ENCODE measurements around the gene WBP2.
"Not testable (repeated sequence)": the region's sequence is repeated elsewhere in the genome, so short reads cannot be mapped to it uniquely, and the experiment has no call there.

The WBP2 gene

DNA sequence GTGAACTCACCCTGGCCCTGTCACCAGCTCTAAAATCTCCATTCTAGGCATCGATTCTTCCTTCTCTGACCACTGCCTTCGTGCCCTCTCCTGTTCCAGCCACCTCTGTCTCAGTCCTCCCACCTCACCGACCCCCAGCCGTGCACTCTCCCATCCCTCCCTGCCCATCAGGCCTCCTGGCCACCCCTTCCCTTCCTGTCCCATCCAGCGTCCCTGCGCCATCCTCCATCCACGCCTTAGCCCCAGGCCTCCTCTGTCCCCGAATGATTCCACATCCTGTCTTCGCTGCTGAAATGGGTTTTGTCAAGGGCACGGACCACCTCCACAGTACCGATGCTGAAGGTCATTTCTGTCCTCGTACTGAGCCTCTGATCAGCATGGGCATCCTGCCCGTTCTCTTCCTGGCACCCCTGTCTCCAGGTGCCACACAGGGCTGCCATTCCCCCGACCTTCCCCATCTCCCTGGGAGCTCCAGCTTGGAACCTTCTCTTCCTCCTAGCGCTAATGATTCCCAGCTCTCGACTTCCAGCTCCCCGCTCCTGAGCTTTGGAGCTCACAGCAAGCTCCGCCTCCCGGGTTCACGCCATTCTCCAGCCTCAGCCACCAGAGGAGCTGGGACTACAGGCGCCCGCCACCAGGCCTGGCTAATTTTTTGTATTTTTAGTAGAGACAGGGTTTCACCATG lies 39.1 kb upstream of the WBP2 start:
- Mint-ChIP-seq H3K27me3 (no peaks in the 10 kb centered on the region), H3K4me3 (peak overlapping the region; percentile 27), H3K36me3 (peaks cover 5% of the 10 kb centered on the region), H3K4me1 (peaks cover 23% of the 10 kb centered on the region), H3K27ac (peak overlapping the region; percentile 24), H3K9me3 (no peaks in the 10 kb centered on the region)
- ATAC-seq (ENCODE audit: low read depth), result no peak
- no peak for DNase-seq (ENCODE audit: low spot score in 2 of 2)

DNA sequence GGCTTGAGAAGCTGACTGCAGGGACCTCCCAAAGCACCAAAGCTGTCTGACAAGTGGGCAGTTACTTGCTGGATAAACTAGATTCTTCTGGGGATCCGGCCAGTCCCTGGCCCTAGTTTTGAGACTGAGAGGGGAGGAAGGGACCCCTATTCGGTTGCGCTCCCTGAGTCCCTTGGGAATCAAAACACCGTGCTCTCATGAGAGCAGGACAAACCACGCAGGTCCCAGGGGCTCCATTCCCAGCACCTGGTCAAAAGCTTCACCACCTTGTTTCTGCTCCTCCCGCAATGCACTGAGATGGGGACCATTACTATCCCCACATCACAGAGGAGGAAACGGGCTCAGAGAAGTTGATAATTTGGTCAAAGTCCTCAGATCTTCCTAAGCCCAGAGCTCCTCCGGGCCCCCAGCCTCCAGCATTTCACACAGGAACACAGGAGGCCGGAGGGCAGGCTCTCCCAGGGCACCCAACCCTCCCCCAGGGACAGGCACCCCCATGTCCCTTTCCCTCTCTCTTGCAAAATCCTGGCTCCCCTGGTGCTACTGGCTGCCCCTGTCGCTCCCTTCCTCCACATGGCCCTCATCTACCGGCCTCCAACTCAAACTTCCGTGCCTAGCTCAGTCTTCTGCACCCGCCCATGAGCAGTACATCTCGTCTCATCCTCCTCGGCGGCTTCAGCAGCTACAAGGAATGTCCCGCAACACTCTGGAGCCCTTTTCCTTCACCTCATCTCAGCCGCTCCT lies 38.3 kb upstream of the WBP2 start:
- no peaks in the 10 kb centered on the region for H3K27me3 Mint-ChIP-seq
- H3K27ac Mint-ChIP-seq, result peak overlapping the region; percentile 24
- DNase-seq (ENCODE audit: low spot score in 2 of 2), result no peak
- H3K36me3 Mint-ChIP-seq, result peaks cover 2% of the 10 kb centered on the region
- no peak for ATAC-seq (ENCODE audit: low read depth)
- H3K9me3 Mint-ChIP-seq, result no peaks in the 10 kb centered on the region
- H3K4me3 Mint-ChIP-seq, result no peak overlapping the region
- peaks cover 23% of the 10 kb centered on the region for H3K4me1 Mint-ChIP-seq

DNA sequence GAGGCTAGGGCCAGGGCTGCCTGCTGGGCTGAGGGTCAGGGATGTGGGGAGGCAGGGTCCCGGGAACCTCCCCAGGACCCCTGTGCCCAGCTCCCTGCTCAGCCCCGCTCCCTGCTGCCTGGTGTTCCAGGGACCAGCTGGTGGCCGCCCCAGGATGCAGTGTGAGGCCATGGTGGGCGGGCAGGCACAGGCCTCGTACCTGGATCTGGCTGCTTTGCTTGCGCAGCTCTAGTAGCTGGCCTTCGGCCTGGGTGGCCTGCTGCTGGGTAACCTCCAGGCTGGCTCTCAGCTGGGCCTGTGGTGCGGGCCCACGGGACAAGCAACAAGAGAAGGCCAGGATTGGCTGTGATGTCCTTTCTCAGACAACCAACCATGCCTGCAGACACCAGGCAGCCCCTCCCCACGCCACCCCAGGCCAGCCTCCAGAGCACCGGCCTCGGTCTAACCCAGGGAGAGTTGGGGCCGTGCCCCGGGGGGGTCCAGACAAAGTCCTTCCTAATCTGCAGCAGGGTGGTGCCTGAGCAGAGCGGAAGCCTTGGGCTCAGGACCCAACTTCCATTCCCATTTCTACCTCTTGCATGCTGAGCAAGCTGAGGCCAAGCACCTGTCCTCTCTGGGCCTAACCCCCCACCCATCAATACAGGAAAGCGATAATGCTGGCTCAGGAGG lies 37.6 kb upstream of the WBP2 start:
- H3K27ac Mint-ChIP-seq, result no peak overlapping the region
- H3K9me3 Mint-ChIP-seq, result no peaks in the 10 kb centered on the region
- H3K27me3 Mint-ChIP-seq, result no peaks in the 10 kb centered on the region
- peaks cover 2% of the 10 kb centered on the region for H3K36me3 Mint-ChIP-seq
- ATAC-seq (ENCODE audit: low read depth) (no peak), DNase-seq (ENCODE audit: low spot score in 2 of 2) (no peak)
- H3K4me3 Mint-ChIP-seq, result no peak overlapping the region
- peaks cover 23% of the 10 kb centered on the region for H3K4me1 Mint-ChIP-seq

DNA sequence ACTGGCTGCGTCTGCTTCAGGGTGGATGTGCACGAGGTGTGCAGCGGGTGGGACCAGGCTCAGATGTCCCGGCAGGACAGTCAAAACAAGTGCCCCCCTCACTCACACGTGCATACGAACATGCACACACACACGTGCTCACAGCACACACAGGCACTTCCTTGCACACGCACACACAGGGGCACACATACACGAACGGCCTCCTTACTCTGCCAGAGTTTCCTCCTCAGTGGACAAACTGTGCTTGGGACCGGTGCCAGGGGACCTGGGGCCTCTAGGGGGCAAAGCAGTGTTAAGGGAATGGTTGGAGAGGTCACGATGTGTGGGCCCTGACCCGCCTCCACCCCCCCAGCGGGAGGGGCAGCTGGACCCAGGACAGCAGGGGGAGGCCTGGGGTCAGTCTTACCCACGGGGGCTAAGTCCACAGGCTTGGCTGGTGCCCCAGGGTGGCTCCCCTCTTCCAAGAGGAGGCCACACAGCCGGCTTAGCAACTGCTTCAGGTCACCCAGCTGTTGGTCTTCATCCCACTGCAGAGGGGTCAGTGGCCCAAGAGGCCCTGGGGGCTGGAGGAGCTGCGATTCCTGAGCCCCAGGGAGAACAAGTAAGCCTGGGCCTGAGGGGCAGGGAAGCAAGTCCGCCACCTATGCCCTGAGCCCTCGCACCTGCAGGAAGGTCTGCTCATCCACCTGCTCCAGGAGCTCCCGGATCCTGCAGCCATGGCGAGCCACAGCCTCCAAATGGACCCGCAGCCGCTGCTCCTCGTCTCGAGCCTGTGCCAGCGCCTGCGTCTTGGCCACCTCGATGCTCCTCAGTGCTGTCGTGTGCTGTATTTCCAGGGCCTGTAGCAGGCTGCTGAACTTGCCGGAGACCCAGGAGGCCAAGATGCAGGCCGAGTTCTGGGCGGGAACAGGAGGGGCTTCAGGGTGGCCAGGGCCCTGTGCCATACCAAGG lies 36.7 kb upstream of the WBP2 start:
- ATAC-seq (ENCODE audit: low read depth) (no peak), DNase-seq (ENCODE audit: low spot score in 2 of 2) (no peak)
- Mint-ChIP-seq H3K9me3 (no peaks in the 10 kb centered on the region), H3K27ac (no peak overlapping the region), H3K36me3 (peaks cover 2% of the 10 kb centered on the region), H3K27me3 (no peaks in the 10 kb centered on the region), H3K4me1 (peaks cover 19% of the 10 kb centered on the region), H3K4me3 (no peak overlapping the region)

DNA sequence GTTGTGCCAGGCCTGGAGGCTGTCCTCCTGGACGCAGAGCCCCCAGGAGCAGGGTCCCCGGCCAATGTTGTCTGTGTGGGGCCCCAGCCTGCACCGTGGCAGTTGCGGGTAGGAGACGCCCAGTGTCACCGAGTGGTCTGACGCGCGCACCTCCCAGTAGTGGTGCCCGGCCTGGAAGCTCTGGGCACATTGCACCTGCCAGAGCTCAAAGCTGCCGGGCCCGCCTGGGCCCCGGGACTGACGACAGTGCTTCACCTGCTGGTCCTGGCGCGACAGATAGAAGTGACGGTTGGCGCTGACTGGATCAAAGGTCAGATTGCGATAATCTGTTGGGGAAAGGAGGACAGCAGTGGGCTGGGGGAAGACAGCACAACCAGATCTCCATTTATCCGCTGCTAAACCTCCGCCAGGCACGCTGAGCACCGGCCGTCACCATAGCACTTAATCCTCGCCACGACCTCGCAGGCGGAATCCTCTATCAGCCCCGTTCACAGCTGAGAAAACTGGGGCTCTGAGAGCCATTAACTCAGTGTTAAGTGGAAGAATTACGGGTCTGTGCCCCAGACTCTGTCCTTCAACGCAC lies 36.0 kb upstream of the WBP2 start:
- Mint-ChIP-seq H3K27ac (no peak overlapping the region), H3K27me3 (no peaks in the 10 kb centered on the region), H3K9me3 (no peaks in the 10 kb centered on the region), H3K4me3 (no peak overlapping the region), H3K4me1 (peaks cover 19% of the 10 kb centered on the region), H3K36me3 (peaks cover 2% of the 10 kb centered on the region)
- no peak for ATAC-seq (ENCODE audit: low read depth)
- DNase-seq (ENCODE audit: low spot score in 2 of 2), result no peak

DNA sequence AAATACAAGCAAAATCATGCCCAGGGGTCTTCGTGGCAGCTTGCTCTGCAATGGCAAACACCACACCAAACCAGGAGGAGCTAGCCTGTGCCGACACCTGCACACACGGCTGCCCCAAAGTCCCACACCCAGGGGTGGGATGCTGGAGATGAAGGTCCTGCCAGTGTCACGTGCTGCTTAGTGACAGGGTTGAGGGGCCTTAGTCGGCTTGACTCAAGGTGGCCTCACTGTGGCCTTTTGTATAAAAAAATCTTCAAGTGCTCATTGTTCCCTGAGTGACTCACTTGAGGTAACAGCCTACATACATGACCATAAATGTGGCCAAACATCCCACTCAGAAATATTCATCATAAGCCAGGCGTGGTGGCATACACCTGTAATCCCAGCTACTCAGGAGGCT lies 34.3 kb upstream of the WBP2 start:
- Mint-ChIP-seq H3K27me3 (no peaks in the 10 kb centered on the region), H3K27ac (no peak overlapping the region)
- no peak for ATAC-seq (ENCODE audit: low read depth)

DNA sequence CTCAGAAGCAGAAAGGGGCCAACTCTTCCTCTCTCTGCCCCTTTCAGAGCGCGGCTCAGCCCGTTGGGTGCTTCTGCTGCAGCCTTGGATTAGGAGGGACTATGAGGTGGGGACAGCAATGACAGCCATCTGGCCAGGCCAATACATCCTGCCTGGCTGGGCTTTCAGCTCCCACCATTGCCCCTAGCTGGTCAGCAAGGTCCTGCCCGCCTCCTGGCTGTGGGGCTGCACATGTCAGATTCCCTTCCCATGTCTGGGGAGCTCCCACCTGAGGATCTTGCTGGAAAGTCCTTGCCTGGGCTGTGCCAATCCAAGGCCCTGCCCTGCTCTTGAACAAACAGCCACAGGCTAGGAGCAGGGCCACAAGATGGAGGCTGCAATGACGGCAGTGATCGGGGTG lies 33.3 kb upstream of the WBP2 start:
- Mint-ChIP-seq H3K4me3 (no peak overlapping the region), H3K4me1 (peaks cover 5% of the 10 kb centered on the region), H3K27me3 (no peaks in the 10 kb centered on the region), H3K27ac (no peak overlapping the region), H3K36me3 (no peaks in the 10 kb centered on the region), H3K9me3 (no peaks in the 10 kb centered on the region)
- DNase-seq (ENCODE audit: low spot score in 2 of 2) (no peak), ATAC-seq (ENCODE audit: low read depth) (no peak)

More for the DNA sequence above, 34.3 kb upstream of the WBP2 start:
- peaks cover 13% of the 10 kb centered on the region for H3K4me1 Mint-ChIP-seq
- no peak overlapping the region for H3K4me3 Mint-ChIP-seq
- DNase-seq (ENCODE audit: low spot score in 2 of 2), result no peak
- no peaks in the 10 kb centered on the region for H3K9me3 Mint-ChIP-seq
- H3K36me3 Mint-ChIP-seq, result no peaks in the 10 kb centered on the region

DNA sequence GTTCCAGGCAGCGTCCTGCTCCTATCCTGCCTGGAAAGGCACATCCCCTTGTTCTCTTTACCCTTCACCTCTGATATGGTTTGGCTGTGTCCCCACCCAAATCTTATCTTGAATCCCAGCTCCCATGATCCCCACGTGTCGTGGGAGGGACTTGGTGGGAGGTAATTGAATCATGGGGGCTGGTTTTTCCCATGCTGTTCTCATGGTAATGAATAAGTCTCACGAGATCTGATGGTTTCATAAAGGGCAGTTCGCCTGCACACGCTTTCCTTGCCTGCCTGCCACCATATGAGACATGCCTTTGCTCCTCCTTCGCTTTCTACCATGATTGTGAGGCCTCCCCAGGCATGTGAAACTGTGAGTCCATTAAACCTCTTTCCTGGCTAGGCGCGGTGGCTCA lies 30.7 kb upstream of the WBP2 start:
- not testable (repeated sequence) for H3K36me3 Mint-ChIP-seq; H3K4me3 Mint-ChIP-seq; H3K27ac Mint-ChIP-seq; H3K4me1 Mint-ChIP-seq; DNase-seq (ENCODE audit: low spot score in 2 of 2); ATAC-seq (ENCODE audit: low read depth); H3K27me3 Mint-ChIP-seq; H3K9me3 Mint-ChIP-seq

DNA sequence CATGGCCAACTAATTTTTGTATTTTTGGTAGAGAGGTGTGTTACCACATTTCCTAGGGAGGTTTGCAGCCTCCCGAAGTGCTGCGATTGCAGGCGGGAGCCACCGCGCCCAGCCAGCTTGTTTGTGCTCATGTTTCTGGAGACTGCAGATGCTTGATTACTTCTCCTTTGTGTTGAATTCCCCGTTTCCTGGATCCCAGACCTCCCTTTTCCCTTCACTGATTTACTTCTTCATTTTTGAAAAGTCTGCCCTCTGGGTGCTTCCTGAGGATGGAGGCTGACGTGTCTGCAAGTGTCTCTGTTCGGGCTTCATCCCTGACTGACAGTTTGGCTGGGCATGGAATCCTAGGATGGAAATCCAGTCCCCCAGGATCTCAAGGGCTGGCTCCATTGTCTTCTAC lies 30.3 kb upstream of the WBP2 start:
- Mint-ChIP-seq H3K27me3 (no peaks in the 10 kb centered on the region), H3K9me3 (no peaks in the 10 kb centered on the region), H3K4me3 (no peak overlapping the region), H3K27ac (no peak overlapping the region), H3K36me3 (no peaks in the 10 kb centered on the region), H3K4me1 (peaks cover 5% of the 10 kb centered on the region)
- ATAC-seq (ENCODE audit: low read depth) (no peak), DNase-seq (ENCODE audit: low spot score in 2 of 2) (no peak)

DNA sequence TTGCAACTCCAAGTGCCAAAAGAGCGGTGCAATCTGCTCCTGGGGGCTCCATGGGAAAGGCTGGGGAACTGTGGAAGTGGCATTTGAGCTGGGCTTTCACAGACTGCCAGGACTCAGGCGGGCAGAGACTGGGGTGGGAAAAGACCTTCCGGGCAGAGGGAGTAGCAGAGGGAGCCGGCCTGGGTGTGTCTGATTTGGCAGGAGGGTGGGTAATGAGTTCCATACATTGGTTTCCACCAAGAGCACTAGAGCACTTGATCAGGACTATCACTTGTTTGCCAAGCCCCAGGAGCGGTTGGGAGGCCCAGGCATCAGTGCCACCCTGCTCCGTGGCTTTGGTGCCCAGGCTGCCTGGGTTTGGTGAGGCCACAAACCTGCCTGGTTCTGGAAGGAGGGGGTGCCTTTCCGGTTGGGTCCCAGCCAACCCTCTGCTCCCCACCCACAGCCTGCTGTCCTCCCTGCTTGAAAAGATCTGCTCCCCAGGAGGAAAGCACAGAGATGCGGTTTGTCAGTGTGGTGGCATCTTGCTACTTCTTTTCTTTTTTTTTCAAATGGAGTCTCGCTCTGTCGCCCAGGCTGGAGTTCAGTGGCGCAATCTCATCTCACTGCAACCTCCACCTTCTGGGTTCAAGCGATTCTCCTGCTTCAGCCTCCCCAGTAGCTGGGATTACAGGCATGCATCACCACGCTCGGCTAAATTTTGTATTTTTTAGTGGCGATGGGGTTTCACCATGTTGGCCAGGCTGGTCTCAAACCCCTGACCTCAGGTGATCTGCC lies 26.7 kb upstream of the WBP2 start:
- Mint-ChIP-seq H3K4me3 (no peak overlapping the region), H3K27ac (no peak overlapping the region), H3K4me1 (peaks cover 11% of the 10 kb centered on the region), H3K27me3 (no peaks in the 10 kb centered on the region), H3K36me3 (no peaks in the 10 kb centered on the region), H3K9me3 (no peaks in the 10 kb centered on the region)
- no peak for DNase-seq (ENCODE audit: low spot score in 2 of 2)
- no peak for ATAC-seq (ENCODE audit: low read depth)

DNA sequence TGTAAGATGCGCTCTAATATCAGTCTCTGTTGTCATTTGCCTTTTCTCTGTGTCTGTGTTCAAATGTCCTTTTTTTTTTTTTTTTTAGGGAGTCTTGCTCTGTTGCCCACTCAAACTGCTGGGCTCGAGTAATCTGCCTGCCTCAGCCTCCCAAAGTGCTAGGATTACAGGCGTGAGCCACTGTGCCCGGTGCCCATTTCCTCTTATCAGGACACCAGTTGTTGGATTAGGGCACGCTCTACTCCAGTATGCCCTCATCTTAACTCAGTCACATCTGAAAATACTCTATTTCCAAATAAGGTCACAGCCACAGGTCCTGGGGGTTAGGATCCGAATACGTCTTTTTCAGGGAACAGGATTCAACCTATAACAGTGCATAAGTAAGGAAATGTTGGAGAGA lies 25.1 kb upstream of the WBP2 start:
- no peaks in the 10 kb centered on the region for H3K27me3 Mint-ChIP-seq

DNA sequence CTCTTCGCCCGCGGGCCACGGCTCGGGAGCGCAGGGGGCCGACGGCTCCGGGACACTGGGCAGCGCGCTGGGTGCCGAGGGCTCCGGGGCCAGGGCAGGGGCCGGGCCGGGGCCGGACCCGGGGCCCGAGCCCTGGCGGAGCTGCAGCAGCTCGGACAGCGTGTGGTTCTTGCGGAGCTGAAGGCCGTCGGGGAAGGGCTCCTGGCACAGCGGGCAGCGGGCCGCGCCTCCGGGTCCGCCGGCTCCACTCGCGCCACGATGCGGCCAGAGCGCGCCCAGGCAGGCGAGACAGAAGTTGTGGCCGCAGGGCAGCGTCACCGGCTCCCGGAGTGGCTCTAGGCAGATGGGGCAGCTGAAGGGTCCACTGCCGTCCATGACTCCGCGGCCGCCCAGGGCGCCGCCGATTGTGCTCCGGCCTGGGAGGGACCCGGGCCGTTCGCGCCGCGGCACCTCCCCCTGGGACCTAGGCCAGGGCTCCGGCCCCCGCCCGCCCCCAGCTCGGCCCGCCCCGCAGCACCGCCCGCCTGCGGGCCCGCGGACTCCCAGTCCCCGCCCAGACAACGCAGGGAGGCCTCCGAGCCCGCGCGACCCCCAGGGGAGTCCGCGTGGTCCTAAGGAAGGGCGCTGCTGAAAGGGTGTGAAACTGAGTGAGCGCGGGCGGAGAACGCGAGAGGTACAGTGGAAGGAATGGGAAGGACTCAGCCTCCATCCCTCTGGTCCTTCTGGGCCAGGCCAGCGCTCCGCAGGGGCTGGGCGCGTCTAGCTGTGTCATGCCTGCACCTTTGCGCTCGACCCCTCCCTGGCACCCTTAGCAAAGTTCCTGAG lies 23.3 kb upstream of the WBP2 start, which contains the start of gene TRIM47:
Gene TRIM47, minus strand, starts transcription at position 408 of the 825 bp plus-strand sequence. Its CDS starts 33 bp downstream, at position 375.
- no peak for DNase-seq (ENCODE audit: low spot score in 2 of 2)
- H3K27me3 Mint-ChIP-seq, result no peaks in the 10 kb centered on the region
- peak within 1 kb of the TSS; percentile 86 for H3K27ac Mint-ChIP-seq
- ATAC-seq (ENCODE audit: low read depth), result peak; percentile 4
- H3K36me3 Mint-ChIP-seq, result no peaks in the 10 kb centered on the region
- peak within 1 kb of the TSS; percentile 94 for H3K4me3 Mint-ChIP-seq
- no peaks in the 10 kb centered on the region for H3K9me3 Mint-ChIP-seq
- H3K4me1 Mint-ChIP-seq, result peaks cover 17% of the 10 kb centered on the region

More for the DNA sequence above, 25.1 kb upstream of the WBP2 start:
- DNase-seq (ENCODE audit: low spot score in 2 of 2), result no peak
- Mint-ChIP-seq H3K36me3 (no peaks in the 10 kb centered on the region), H3K9me3 (no peaks in the 10 kb centered on the region), H3K4me3 (no peak overlapping the region), H3K27ac (no peak overlapping the region), H3K4me1 (peaks cover 17% of the 10 kb centered on the region)
- ATAC-seq (ENCODE audit: low read depth), result no peak
